Endothelial cell of umbilical vein (primary cell): Measurements from ENCODE around the gene NUP43. TPM values are rescaled to one million over a fixed set of nuclear protein-coding genes. Genes with fewer than 3 reads are reported as not detected.
"Not testable (repeated sequence)": the region's sequence is repeated elsewhere in the genome, so short reads cannot be mapped to it uniquely, and the experiment has no call there.

Experiments
- BruUV-seq: library from RNA; stranded (reverse); fragments of 400-500 nt; replicated peaks from 2 replicates; lab custom pipeline; 2021; lab: Mats Ljungman, UMichigan
- CTCF ChIA-PET: fragments of 300-600, 350-600 bp; sonication (Branson Sonifier 250); formaldehyde crosslinking; loops from one replicate; lab custom pipeline; 2021; ENCODE audit warnings: antibody characterized with exemption, inconsistent platforms; lab: Charles Lee
- POLR2A ChIA-PET: fragments of 300-600, 350-600 bp; sonication (Branson Sonifier 250); formaldehyde crosslinking; loops from one replicate; lab custom pipeline; 2021; ENCODE audit warnings: antibody characterized with exemption, inconsistent platforms; lab: Charles Lee
- DNase-seq: peaks from one replicate; pipeline ENCODE4 v3.0.0-alpha.2; 2011; ENCODE audit warnings: low read depth, low spot score
- FAIRE-seq: peaks from 2 replicates; lab custom pipeline; 2011; peaks lifted over from hg19 to GRCh38; lab: Jason Lieb, UNC
- H2AFZ ChIP-seq: 2 replicates; pipeline ENCODE4 v1.6.0; 2012; ENCODE audit warnings: low read depth, low read length, control low read depth, inconsistent platforms
- H3K27ac ChIP-seq: 2 replicates; pipeline ENCODE4 v1.5.1; 2011; ENCODE audit warnings: low read depth, mild to moderate bottlenecking, control low read depth, low read length, moderate library complexity; ENCODE audit not compliant: insufficient read depth
- H3K27me3 ChIP-seq, 2 experiments: 2 replicates each; pipeline versions ENCODE4 v1.6.0 to v1.6.1; 2011; ENCODE audit warnings: low read length in 2 of 2, mixed read lengths in 1 of 2; ENCODE audit not compliant: control insufficient read depth in 2 of 2, insufficient read depth in 2 of 2
- H3K36me3 ChIP-seq, 2 experiments: 2 replicates in 1 of 2; 3 replicates in 1 of 2; pipeline ENCODE4 v1.5.1; 2011; ENCODE audit warnings: low read length in 2 of 2, mild to moderate bottlenecking in 1 of 2, moderate library complexity in 1 of 2; ENCODE audit not compliant: control insufficient read depth in 2 of 2, insufficient read depth in 2 of 2; ENCODE audit errors: extremely low read depth in 1 of 2
- H3K4me1 ChIP-seq: 3 replicates; pipeline ENCODE4 v1.5.1; 2011; ENCODE audit warnings: mild to moderate bottlenecking, low read length; ENCODE audit not compliant: control insufficient read depth, insufficient read depth; ENCODE audit errors: extremely low read depth
- H3K4me2 ChIP-seq: 2 replicates; pipeline ENCODE4 v1.6.1; 2011; ENCODE audit warnings: low read length, control low read depth, mixed read lengths; ENCODE audit not compliant: insufficient read depth
- H3K4me3 ChIP-seq, 3 experiments: fragments of 200-600 bp in 1 of 3; sonication (generic), shearing (Covaris generic) in 1 of 3; replicated peaks in 1 of 3; 2 replicates each; pipeline ENCODE4 v1.5.1; 2011 to 2016; ENCODE audit warnings: control low read depth in 3 of 3, low read length in 3 of 3, mild to moderate bottlenecking in 2 of 3, inconsistent platforms in 1 of 3, low read depth in 1 of 3, moderate library complexity in 1 of 3; ENCODE audit not compliant: insufficient read depth in 1 of 3
- H3K79me2 ChIP-seq: 2 replicates; pipeline ENCODE4 v1.6.0; 2012; ENCODE audit warnings: low read length, inconsistent platforms; ENCODE audit not compliant: control insufficient read depth, insufficient read depth
- H3K9ac ChIP-seq: replicated peaks from 2 replicates; pipeline ENCODE3; 2011; ENCODE audit warnings: low read length, control low read depth; ENCODE audit not compliant: insufficient read depth; ENCODE audit errors: extremely low read depth
- H3K9me1 ChIP-seq: replicated peaks from 3 replicates; pipeline ENCODE4 v1.6.0; 2011; ENCODE audit warnings: mild to moderate bottlenecking, low read length; ENCODE audit not compliant: control insufficient read depth, insufficient read depth; ENCODE audit errors: extremely low read depth
- H3K9me3 ChIP-seq: replicated peaks from 2 replicates; pipeline ENCODE4 v1.5.1; 2012; ENCODE audit warnings: low read length, inconsistent platforms; ENCODE audit not compliant: control insufficient read depth, insufficient read depth
- H4K20me1 ChIP-seq: replicated peaks from 2 replicates; pipeline ENCODE3; 2011; ENCODE audit warnings: mild to moderate bottlenecking, low read length; ENCODE audit not compliant: control insufficient read depth, insufficient read depth; ENCODE audit errors: extremely low read depth
- EZH2 ChIP-seq: IDR thresholded peaks from 2 replicates; pipeline ENCODE4 v1.6.1; 2012; ENCODE audit warnings: borderline replicate concordance, low read depth, mild to moderate bottlenecking, moderate library complexity, low read length, inconsistent platforms; ENCODE audit not compliant: severe bottlenecking
- FOS ChIP-seq: IDR thresholded peaks from 2 replicates; pipeline ENCODE4 v1.6.1; 2011; ENCODE audit warnings: mild to moderate bottlenecking, low read length, moderate library complexity, borderline replicate concordance; ENCODE audit not compliant: insufficient read depth
- GATA2 ChIP-seq: IDR thresholded peaks from 2 replicates; pipeline ENCODE4 v1.7.0; 2011; ENCODE audit warnings: low read depth, mild to moderate bottlenecking, moderate library complexity, mixed read lengths, low read length; ENCODE audit not compliant: insufficient read length, insufficient read depth
- JUN ChIP-seq: IDR thresholded peaks from 2 replicates; pipeline ENCODE4 v1.6.1; 2011; ENCODE audit warnings: borderline replicate concordance, low read depth; ENCODE audit not compliant: insufficient read length, insufficient read depth
- MAX ChIP-seq: IDR thresholded peaks from 2 replicates; pipeline ENCODE4 v1.6.1; 2011; ENCODE audit not compliant: insufficient read depth, insufficient read length
- MYC ChIP-seq: IDR thresholded peaks from one replicate; pipeline ENCODE4 v1.6.1; 2011; ENCODE audit warnings: mild to moderate bottlenecking, low read depth, low read length
- POLR2A ChIP-seq: IDR thresholded peaks from 2 replicates; pipeline ENCODE4 v1.6.1; 2012; ENCODE audit warnings: low read depth, mild to moderate bottlenecking, control low read depth, low read length
- POLR2AphosphoS5 ChIP-seq: IDR thresholded peaks from 2 replicates; pipeline ENCODE4 v1.6.1; 2012; ENCODE audit warnings: low read depth, mild to moderate bottlenecking, control low read depth, low read length, moderate library complexity; ENCODE audit not compliant: insufficient read depth
- dilution Hi-C: fragments of 300-500 bp; cut with MboI; formaldehyde crosslinking; loops from one replicate; pipeline ENCODE4 v1.15.0; 2019; ENCODE audit warnings: low sequenced_read_pairs; ENCODE audit not compliant: extremely low pct_ligation_motif_present
- intact Hi-C: fragments of 100-400 bp; cut with micrococcal nuclease; formaldehyde crosslinking; loops from one replicate; pipeline ENCODE4 v1.10.0; 2022
- polyA plus RNA-seq, 4 experiments: library from polyadenylated mRNA; depleted of rRNA in 3 of 4; stranded (reverse) in 3 of 4; unstranded in 1 of 4; fragments of >200 nt; gene quantifications; 2 replicates each; pipeline versions ENCODE4 v1.2.1 to v1.2.3, GENCODE V29; 2011 to 2012; ENCODE audit warnings: missing spikeins in 1 of 4
- total RNA-seq: library from RNA; stranded (reverse); gene quantifications from 2 replicates; pipeline ENCODE4 v1.2.3, GENCODE V29; 2021
- TF ChIP-seq, protein P1 (sequence below), 2 donors: IDR thresholded peaks; 1 replicate in 1 of 2; 2 replicates in 1 of 2; pipeline ENCODE4 v1.5.1; 2011; ENCODE audit warnings: low read length in 2 of 2, mild to moderate bottlenecking in 2 of 2, moderate library complexity in 2 of 2, control low read depth in 1 of 2, inconsistent platforms in 1 of 2, low read depth in 1 of 2; ENCODE audit not compliant: insufficient read depth in 1 of 2; ENCODE audit errors: extremely low read depth in 1 of 2

The NUP43 gene
- total and polyA plus RNA-seq, 2 donors (not counting 3 experiments of a cell fraction or from before 2014, with no cell fraction given), result 14.9 to 49.0 TPM

GRCh38 chr6:149683256-149683859, 63.0 kb downstream of the NUP43 start:
- CTCF ChIA-PET, result no interaction called here
- DNase-seq (no peak), FAIRE-seq (peak; percentile 12)
- peaks cover 9 to 16% of the 10 kb centered on the region in 2 experiments for H3K36me3 ChIP-seq
- peaks cover 21% of the 10 kb centered on the region for H3K79me2 ChIP-seq
- no TSS peak for BruUV-seq
- no peaks in the 10 kb centered on the region for H3K4me1 ChIP-seq
- H3K27me3 ChIP-seq, result no peaks in the 10 kb centered on the region
- POLR2A ChIA-PET, result no interaction called here
- no peak overlapping the region for H3K9ac ChIP-seq
- TF ChIP-seq POLR2A (no peak), EZH2 (no peak), MYC (no peak), GATA2 (no peak), FOS (no peak), MAX (no peak), JUN (no peak), POLR2AphosphoS5 (no peak)
- TF ChIP-seq, protein P1, sequence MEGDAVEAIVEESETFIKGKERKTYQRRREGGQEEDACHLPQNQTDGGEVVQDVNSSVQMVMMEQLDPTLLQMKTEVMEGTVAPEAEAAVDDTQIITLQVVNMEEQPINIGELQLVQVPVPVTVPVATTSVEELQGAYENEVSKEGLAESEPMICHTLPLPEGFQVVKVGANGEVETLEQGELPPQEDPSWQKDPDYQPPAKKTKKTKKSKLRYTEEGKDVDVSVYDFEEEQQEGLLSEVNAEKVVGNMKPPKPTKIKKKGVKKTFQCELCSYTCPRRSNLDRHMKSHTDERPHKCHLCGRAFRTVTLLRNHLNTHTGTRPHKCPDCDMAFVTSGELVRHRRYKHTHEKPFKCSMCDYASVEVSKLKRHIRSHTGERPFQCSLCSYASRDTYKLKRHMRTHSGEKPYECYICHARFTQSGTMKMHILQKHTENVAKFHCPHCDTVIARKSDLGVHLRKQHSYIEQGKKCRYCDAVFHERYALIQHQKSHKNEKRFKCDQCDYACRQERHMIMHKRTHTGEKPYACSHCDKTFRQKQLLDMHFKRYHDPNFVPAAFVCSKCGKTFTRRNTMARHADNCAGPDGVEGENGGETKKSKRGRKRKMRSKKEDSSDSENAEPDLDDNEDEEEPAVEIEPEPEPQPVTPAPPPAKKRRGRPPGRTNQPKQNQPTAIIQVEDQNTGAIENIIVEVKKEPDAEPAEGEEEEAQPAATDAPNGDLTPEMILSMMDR (IDR thresholded peaks at IDR 0.05; ENCODE audit: extremely low read depth in 1 of 2, insufficient read depth in 1 of 2, low read depth in 1 of 2, low read length in 2 of 2), result no peak
- H3K27ac ChIP-seq, result no peak overlapping the region
- no peak overlapping the region for H3K4me2 ChIP-seq
- H3K9me1 ChIP-seq, result no peaks in the 10 kb centered on the region
- no peak overlapping the region for H3K4me3 ChIP-seq
- no peaks in the 10 kb centered on the region for H3K9me3 ChIP-seq
- H4K20me1 ChIP-seq, result peaks cover 2% of the 10 kb centered on the region
- dilution Hi-C loops, result no loop called here
- H2AFZ ChIP-seq, result no peak overlapping the region
- intact Hi-C loops, result no loop called here

DNA sequence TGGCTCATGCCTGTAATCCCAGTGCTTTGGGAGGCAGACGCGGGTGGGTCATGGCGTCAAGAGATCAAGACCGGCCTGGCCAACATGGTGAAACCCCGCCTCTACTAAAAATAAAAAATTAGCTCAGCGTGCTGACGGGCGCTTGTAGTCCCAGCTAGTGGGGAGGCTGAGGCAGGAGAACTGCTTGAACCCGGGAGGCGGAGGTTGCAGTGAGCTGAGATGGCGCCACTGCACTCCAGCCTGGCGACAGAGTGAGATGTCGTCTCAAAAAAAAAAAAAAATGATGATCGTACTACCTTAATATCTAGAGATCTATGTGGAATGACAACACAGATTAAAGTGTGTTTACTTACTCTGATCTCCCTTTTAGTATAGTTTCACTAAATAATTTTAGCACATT, 64.5 kb downstream of the NUP43 start:
- DNase-seq, BruUV-seq, POLR2A ChIA-PET, H3K4me2 ChIP-seq, H3K9me1 ChIP-seq, intact Hi-C loops, H3K4me3 ChIP-seq, CTCF ChIA-PET, dilution Hi-C loops, H3K4me1 ChIP-seq, H3K9me3 ChIP-seq, H4K20me1 ChIP-seq, H2AFZ ChIP-seq, H3K9ac ChIP-seq, FAIRE-seq, H3K27me3 ChIP-seq, H3K27ac ChIP-seq: not testable (repeated sequence)
- Histone ChIP-seq H3K36me3 (peaks cover 9 to 16% of the 10 kb centered on the region in 2 experiments), H3K79me2 (peaks cover 21% of the 10 kb centered on the region)
